H9 (cell line): ENCODE measurements around the gene PIEZO2. TPM values are rescaled to one million over a fixed set of nuclear protein-coding genes. Genes with fewer than 3 reads are reported as not detected.

Experiments used
- DNase-seq: peaks from one replicate; pipeline ENCODE4 v3.0.0-alpha.2; 2017
- H2AFZ ChIP-seq: one replicate; pipeline ENCODE4 v1.6.1; 2013; ENCODE audit warnings: mild to moderate bottlenecking, low read length, control low read depth, moderate library complexity
- H2AK5ac ChIP-seq: 2 replicates; pipeline ENCODE4 v1.6.1; 2013; ENCODE audit warnings: low read length, control low read depth, mixed read lengths; ENCODE audit not compliant: insufficient read length
- H2BK120ac ChIP-seq: one replicate; pipeline ENCODE4 v1.6.1; 2013; ENCODE audit warnings: low read depth, mild to moderate bottlenecking, low read length, control low read depth, inconsistent platforms; ENCODE audit not compliant: poor library complexity, severe bottlenecking
- H2BK12ac ChIP-seq: 2 replicates; pipeline ENCODE4 v1.6.1; 2013; ENCODE audit warnings: low read length, control low read depth, mixed read lengths, low read depth; ENCODE audit not compliant: insufficient read length
- H2BK15ac ChIP-seq: 2 replicates; pipeline ENCODE4 v1.6.1; 2013; ENCODE audit warnings: low read depth, low read length, control low read depth
- H2BK20ac ChIP-seq: one replicate; pipeline ENCODE4 v1.6.1; 2013; ENCODE audit warnings: low read depth, mild to moderate bottlenecking, low read length, control low read depth, inconsistent platforms; ENCODE audit not compliant: poor library complexity, severe bottlenecking
- H2BK5ac ChIP-seq: 2 replicates; pipeline ENCODE4 v1.6.1; 2013; ENCODE audit warnings: low read length, control low read depth, mixed read lengths; ENCODE audit not compliant: insufficient read length
- H3K14ac ChIP-seq: 2 replicates; pipeline ENCODE4 v1.6.1; 2013; ENCODE audit warnings: low read length, control low read depth; ENCODE audit not compliant: insufficient read depth
- H3K18ac ChIP-seq: 2 replicates; pipeline ENCODE4 v1.6.1; 2013; ENCODE audit warnings: low read depth, mild to moderate bottlenecking, mixed read lengths, low read length, control low read depth; ENCODE audit not compliant: insufficient read length
- H3K23ac ChIP-seq: 2 replicates; pipeline ENCODE4 v1.6.1; 2013; ENCODE audit warnings: low read length, control low read depth, mixed read lengths, low read depth; ENCODE audit not compliant: insufficient read length
- H3K23me2 ChIP-seq: 2 replicates; pipeline ENCODE4 v1.6.1; 2013; ENCODE audit warnings: low read depth, mild to moderate bottlenecking, mixed read lengths, low read length, control low read depth; ENCODE audit not compliant: insufficient read length, poor library complexity, severe bottlenecking
- H3K27ac ChIP-seq: 2 replicates; pipeline ENCODE4 v1.5.1; 2013; ENCODE audit warnings: low read length, control low read depth, mixed read lengths, low read depth; ENCODE audit not compliant: insufficient read length
- H3K27me3 ChIP-seq: 2 replicates; pipeline ENCODE4 v1.6.1; 2013; ENCODE audit warnings: low read length, control low read depth, inconsistent platforms; ENCODE audit not compliant: insufficient read depth
- H3K4ac ChIP-seq: 2 replicates; pipeline ENCODE4 v1.6.1; 2013; ENCODE audit warnings: low read depth, mild to moderate bottlenecking, control low read depth, inconsistent platforms, low read length, moderate library complexity
- H3K4me1 ChIP-seq: 2 replicates; pipeline ENCODE4 v1.6.1; 2013; ENCODE audit warnings: low read length, control low read depth, inconsistent platforms; ENCODE audit not compliant: insufficient read depth
- H3K4me2 ChIP-seq: 2 replicates; pipeline ENCODE4 v1.6.1; 2013; ENCODE audit warnings: low read length, control low read depth, mixed read lengths; ENCODE audit not compliant: insufficient read length, insufficient read depth
- H3K56ac ChIP-seq: 2 replicates; pipeline ENCODE4 v1.6.1; 2013; ENCODE audit warnings: low read depth, mild to moderate bottlenecking, mixed read lengths, low read length, control low read depth; ENCODE audit not compliant: insufficient read length
- H3K79me1 ChIP-seq: 2 replicates; pipeline ENCODE4 v1.6.1; 2013; ENCODE audit warnings: low read depth, mild to moderate bottlenecking, moderate library complexity, low read length, control low read depth, inconsistent platforms; ENCODE audit not compliant: insufficient read depth, poor library complexity, severe bottlenecking
- H3K79me2 ChIP-seq: 2 replicates; pipeline ENCODE4 v1.6.1; 2013; ENCODE audit warnings: low read length, control low read depth, inconsistent platforms; ENCODE audit not compliant: insufficient read depth
- H3K9ac ChIP-seq: 2 replicates; pipeline ENCODE4 v1.6.1; 2013; ENCODE audit warnings: low read length, control low read depth, mixed read lengths; ENCODE audit not compliant: insufficient read length; ENCODE audit errors: extremely low read depth
- H3K9me3 ChIP-seq: one replicate; pipeline ENCODE4 v1.6.1; 2013; ENCODE audit warnings: low read depth, low read length, inconsistent platforms; ENCODE audit not compliant: control insufficient read depth
- H3T11ph ChIP-seq: one replicate; pipeline ENCODE4 v1.6.1; 2013; ENCODE audit warnings: mild to moderate bottlenecking, low read length, control low read depth, inconsistent platforms
- H4K20me1 ChIP-seq: one replicate; pipeline ENCODE4 v1.6.1; 2013; ENCODE audit not compliant: control insufficient read depth, insufficient read length, insufficient read depth
- H4K5ac ChIP-seq: 2 replicates; pipeline ENCODE4 v1.6.1; 2013; ENCODE audit warnings: low read depth, mild to moderate bottlenecking, mixed read lengths, low read length, control low read depth; ENCODE audit not compliant: insufficient read length
- H4K8ac ChIP-seq: replicated peaks from 2 replicates; pipeline ENCODE4 v1.6.1; 2013; ENCODE audit warnings: low read length, control low read depth, mixed read lengths, low read depth; ENCODE audit not compliant: insufficient read length
- H4K91ac ChIP-seq: 2 replicates; pipeline ENCODE4 v1.6.1; 2013; ENCODE audit warnings: low read depth, mild to moderate bottlenecking, moderate library complexity, mixed read lengths, low read length, control low read depth; ENCODE audit not compliant: insufficient read length
- H3K27ac Mint-ChIP-seq, 3 experiments: 2 replicates in 2 of 3; 3 replicates in 1 of 3; pipeline ENCODE4 v1.8.0; 2020 to 2021; ENCODE audit warnings: mixed read lengths in 3 of 3, mild to moderate bottlenecking in 1 of 3, moderate library complexity in 1 of 3
- H3K27me3 Mint-ChIP-seq: 2 replicates; pipeline ENCODE4 v1.8.0; 2021; ENCODE audit warnings: low read depth, mild to moderate bottlenecking, moderate library complexity, mixed read lengths
- H3K36me3 Mint-ChIP-seq, 3 experiments: 2 replicates in 2 of 3; 3 replicates in 1 of 3; pipeline ENCODE4 v1.8.0; 2020 to 2021; ENCODE audit warnings: low read depth in 3 of 3, mixed read lengths in 3 of 3; ENCODE audit not compliant: insufficient read depth in 1 of 3
- H3K4me1 Mint-ChIP-seq, 2 experiments: 2 replicates each; pipeline ENCODE4 v1.8.0; 2020; ENCODE audit warnings: mixed read lengths in 2 of 2
- H3K4me3 Mint-ChIP-seq, 2 experiments: 2 replicates in 1 of 2; 3 replicates in 1 of 2; pipeline ENCODE4 v1.8.0; 2020 to 2021; ENCODE audit warnings: mild to moderate bottlenecking in 2 of 2, mixed read lengths in 2 of 2, moderate library complexity in 1 of 2
- H3K9me3 Mint-ChIP-seq, 2 experiments: 2 replicates in 1 of 2; 3 replicates in 1 of 2; pipeline ENCODE4 v1.8.0; 2020; ENCODE audit warnings: mild to moderate bottlenecking in 2 of 2, mixed read lengths in 2 of 2, moderate library complexity in 1 of 2
- WGBS: extraction: QIAGEN DNeasy Blood & Tissue Kit; methylation state at CpG from one replicate; pipeline ENCODE4 v1.1.7; 2013; ENCODE audit warnings: missing lambda C conversion rate, low lambda C conversion rate, mixed read lengths; ENCODE audit not compliant: insufficient read length; ENCODE audit errors: extremely low coverage; 5-methylcytosine and 5-hydroxymethylcytosine counted together
- total RNA-seq: library from RNA; stranded (reverse); gene quantifications from 2 replicates; pipeline ENCODE4 v1.2.1, GENCODE V29; 2021
- TF ChIP-seq, protein P1 (sequence below): fragments of 200-600 bp; sonication (generic); conservative IDR thresholded peaks from 3 replicates; pipeline ENCODE4 v1.8.0; 2021; ENCODE audit warnings: antibody characterized with exemption, mild to moderate bottlenecking

The PIEZO2 gene
- total RNA-seq, 1 experiment from 2014 or later = 3.9 TPM

GRCh38 chr18:11066038-11066437 lies 83.3 kb downstream of the PIEZO2 start:
- no peaks in the 10 kb centered on the region for H4K20me1 ChIP-seq
- H3T11ph ChIP-seq = no peak overlapping the region
- no peak overlapping the region for H2BK20ac ChIP-seq
- H3K23me2 ChIP-seq = no peaks in the 10 kb centered on the region
- H3K27ac ChIP-seq = no peak overlapping the region
- H3K79me2 ChIP-seq = no peaks in the 10 kb centered on the region
- H2BK120ac ChIP-seq = no peak overlapping the region
- no peak overlapping the region for H2BK5ac ChIP-seq
- TF ChIP-seq, protein P1, sequence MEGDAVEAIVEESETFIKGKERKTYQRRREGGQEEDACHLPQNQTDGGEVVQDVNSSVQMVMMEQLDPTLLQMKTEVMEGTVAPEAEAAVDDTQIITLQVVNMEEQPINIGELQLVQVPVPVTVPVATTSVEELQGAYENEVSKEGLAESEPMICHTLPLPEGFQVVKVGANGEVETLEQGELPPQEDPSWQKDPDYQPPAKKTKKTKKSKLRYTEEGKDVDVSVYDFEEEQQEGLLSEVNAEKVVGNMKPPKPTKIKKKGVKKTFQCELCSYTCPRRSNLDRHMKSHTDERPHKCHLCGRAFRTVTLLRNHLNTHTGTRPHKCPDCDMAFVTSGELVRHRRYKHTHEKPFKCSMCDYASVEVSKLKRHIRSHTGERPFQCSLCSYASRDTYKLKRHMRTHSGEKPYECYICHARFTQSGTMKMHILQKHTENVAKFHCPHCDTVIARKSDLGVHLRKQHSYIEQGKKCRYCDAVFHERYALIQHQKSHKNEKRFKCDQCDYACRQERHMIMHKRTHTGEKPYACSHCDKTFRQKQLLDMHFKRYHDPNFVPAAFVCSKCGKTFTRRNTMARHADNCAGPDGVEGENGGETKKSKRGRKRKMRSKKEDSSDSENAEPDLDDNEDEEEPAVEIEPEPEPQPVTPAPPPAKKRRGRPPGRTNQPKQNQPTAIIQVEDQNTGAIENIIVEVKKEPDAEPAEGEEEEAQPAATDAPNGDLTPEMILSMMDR = no peak
- Mint-ChIP-seq H3K4me3 (no peak overlapping the region; a peak in 1 of 5 replicates), H3K27me3 (peaks cover 1% of the 10 kb centered on the region; the same call in 1 of the 2 replicates), H3K4me1 (peaks cover 8 to 14% of the 10 kb centered on the region in 2 experiments), H3K36me3 (peaks cover 0 to 11% (median 4%) of the 10 kb centered on the region in 3 experiments; a peak in 5 of 7 replicates), H3K9me3 (peaks cover 0 to 11% of the 10 kb centered on the region in 2 experiments; a peak in 3 of 5 replicates), H3K27ac (peak overlapping the region in 2 of 3 experiments; percentile 15 to 54; a peak in 2 of 7 replicates)
- no peak overlapping the region for H2AK5ac ChIP-seq
- H4K8ac ChIP-seq = no peak overlapping the region
- no peak overlapping the region for H3K9ac ChIP-seq
- no peak overlapping the region for H3K4ac ChIP-seq
- no peak overlapping the region for H2AFZ ChIP-seq
- H2BK15ac ChIP-seq = no peak overlapping the region
- no peak overlapping the region for H4K91ac ChIP-seq
- H3K9me3 ChIP-seq = no peaks in the 10 kb centered on the region
- WGBS = no CpG with 5 or more reads among the region's 5 CpGs
- H3K4me2 ChIP-seq = no peak overlapping the region
- H4K5ac ChIP-seq = no peak overlapping the region
- H3K23ac ChIP-seq = no peak overlapping the region
- no peak overlapping the region for H3K14ac ChIP-seq
- H3K4me1 ChIP-seq = no peaks in the 10 kb centered on the region; the same call in 1 of the 2 replicates
- no peaks in the 10 kb centered on the region for H3K79me1 ChIP-seq
- H3K27me3 ChIP-seq = no peaks in the 10 kb centered on the region
- no peak overlapping the region for H3K56ac ChIP-seq
- H3K18ac ChIP-seq = no peak overlapping the region
- H2BK12ac ChIP-seq = no peak overlapping the region
- DNase-seq = no peak
